Panc1 (cell line): ENCODE results near the gene OR52D1.

Experiments
- POLR2AphosphoS5 ChIP-seq: IDR thresholded peaks from 2 replicates; pipeline ENCODE4 v1.6.1; 2012; ENCODE audit warnings: mild to moderate bottlenecking, low read depth, low read length, moderate library complexity
- TCF7L2 ChIP-seq: IDR thresholded peaks from 2 replicates; pipeline ENCODE4 v1.6.1; 2011; ENCODE audit warnings: mild to moderate bottlenecking, low read depth, low read length, inconsistent platforms
- TF ChIP-seq, protein P1 (sequence below), 2 experiments: IDR thresholded peaks; 2 replicates each; pipeline ENCODE4 v1.6.1; 2011 to 2012; ENCODE audit warnings: low read depth in 2 of 2, control low read depth in 1 of 2, low read length in 1 of 2, mild to moderate bottlenecking in 1 of 2, moderate library complexity in 1 of 2; ENCODE audit not compliant: insufficient read depth in 1 of 2
- TF ChIP-seq, protein P2 (sequence below): fragments of 450-650 bp; IDR thresholded peaks from 2 replicates; pipeline ENCODE4 v1.5.1; 2017; ENCODE audit warnings: mild to moderate bottlenecking

DNA sequence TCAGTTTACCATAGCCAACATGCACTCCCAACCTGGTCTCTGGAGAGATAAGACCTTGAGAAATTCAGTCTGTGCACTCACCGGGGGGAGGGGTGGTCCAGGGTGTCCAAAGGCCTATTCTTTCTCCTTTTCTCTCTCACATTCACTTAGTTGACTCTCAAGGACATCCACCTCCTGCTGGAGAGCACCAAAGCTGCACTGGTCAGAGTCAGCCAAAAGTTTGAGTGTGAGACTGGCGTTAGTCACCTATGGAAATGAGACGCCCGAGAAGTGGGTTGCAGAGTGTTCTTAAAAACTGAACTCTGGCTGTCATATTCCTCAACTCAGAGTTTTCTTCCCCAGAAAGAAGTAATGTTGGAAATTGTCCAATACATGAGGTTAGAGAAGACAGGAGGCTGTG lies 33.1 kb downstream of the OR52D1 start:
- TF ChIP-seq, protein P1, sequence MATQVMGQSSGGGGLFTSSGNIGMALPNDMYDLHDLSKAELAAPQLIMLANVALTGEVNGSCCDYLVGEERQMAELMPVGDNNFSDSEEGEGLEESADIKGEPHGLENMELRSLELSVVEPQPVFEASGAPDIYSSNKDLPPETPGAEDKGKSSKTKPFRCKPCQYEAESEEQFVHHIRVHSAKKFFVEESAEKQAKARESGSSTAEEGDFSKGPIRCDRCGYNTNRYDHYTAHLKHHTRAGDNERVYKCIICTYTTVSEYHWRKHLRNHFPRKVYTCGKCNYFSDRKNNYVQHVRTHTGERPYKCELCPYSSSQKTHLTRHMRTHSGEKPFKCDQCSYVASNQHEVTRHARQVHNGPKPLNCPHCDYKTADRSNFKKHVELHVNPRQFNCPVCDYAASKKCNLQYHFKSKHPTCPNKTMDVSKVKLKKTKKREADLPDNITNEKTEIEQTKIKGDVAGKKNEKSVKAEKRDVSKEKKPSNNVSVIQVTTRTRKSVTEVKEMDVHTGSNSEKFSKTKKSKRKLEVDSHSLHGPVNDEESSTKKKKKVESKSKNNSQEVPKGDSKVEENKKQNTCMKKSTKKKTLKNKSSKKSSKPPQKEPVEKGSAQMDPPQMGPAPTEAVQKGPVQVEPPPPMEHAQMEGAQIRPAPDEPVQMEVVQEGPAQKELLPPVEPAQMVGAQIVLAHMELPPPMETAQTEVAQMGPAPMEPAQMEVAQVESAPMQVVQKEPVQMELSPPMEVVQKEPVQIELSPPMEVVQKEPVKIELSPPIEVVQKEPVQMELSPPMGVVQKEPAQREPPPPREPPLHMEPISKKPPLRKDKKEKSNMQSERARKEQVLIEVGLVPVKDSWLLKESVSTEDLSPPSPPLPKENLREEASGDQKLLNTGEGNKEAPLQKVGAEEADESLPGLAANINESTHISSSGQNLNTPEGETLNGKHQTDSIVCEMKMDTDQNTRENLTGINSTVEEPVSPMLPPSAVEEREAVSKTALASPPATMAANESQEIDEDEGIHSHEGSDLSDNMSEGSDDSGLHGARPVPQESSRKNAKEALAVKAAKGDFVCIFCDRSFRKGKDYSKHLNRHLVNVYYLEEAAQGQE (IDR thresholded peaks at IDR 0.05; ENCODE audit: insufficient read depth in 1 of 2, low read depth in 2 of 2, low read length in 1 of 2), result no peak
- TF ChIP-seq, protein P2, sequence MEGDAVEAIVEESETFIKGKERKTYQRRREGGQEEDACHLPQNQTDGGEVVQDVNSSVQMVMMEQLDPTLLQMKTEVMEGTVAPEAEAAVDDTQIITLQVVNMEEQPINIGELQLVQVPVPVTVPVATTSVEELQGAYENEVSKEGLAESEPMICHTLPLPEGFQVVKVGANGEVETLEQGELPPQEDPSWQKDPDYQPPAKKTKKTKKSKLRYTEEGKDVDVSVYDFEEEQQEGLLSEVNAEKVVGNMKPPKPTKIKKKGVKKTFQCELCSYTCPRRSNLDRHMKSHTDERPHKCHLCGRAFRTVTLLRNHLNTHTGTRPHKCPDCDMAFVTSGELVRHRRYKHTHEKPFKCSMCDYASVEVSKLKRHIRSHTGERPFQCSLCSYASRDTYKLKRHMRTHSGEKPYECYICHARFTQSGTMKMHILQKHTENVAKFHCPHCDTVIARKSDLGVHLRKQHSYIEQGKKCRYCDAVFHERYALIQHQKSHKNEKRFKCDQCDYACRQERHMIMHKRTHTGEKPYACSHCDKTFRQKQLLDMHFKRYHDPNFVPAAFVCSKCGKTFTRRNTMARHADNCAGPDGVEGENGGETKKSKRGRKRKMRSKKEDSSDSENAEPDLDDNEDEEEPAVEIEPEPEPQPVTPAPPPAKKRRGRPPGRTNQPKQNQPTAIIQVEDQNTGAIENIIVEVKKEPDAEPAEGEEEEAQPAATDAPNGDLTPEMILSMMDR, result no peak
- TF ChIP-seq POLR2AphosphoS5, result no peak
- no peak for TF ChIP-seq TCF7L2
